Measurements from ENCODE around the gene PLEKHF1.

The PLEKHF1 gene

DNA sequence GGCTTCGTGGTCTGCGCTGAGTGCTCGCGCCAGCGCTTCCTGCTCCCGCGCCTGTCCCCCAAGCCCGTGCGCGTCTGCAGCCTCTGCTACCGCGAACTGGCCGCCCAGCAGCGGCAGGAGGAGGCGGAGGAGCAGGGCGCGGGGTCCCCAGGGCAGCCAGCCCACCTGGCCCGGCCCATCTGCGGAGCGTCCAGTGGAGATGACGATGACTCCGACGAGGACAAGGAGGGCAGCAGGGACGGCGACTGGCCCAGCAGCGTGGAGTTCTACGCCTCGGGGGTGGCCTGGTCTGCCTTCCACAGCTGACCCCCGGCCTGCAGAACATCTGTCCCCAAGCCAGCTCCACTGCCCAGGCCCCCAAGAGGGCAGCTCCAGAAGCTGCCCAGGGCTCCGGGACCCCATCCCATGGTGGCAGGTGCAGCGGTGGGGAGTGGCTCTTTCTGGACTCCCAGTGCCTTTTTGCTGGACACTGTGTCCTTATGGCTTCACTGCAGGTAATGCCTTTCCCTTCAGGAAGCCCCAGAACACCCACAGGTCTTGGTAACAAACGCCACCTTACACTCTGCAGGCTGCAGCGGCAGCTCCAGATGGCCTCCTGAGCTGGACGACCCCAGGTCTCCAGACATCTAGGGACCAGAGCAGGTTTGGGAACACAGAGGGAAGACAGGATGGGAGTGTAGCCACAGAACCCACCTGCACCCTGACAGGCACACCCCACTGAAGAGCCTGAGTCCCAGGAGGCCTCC is 9.3 kb downstream of the PLEKHF1 start:
- TF ChIP-seq, protein P1, sequence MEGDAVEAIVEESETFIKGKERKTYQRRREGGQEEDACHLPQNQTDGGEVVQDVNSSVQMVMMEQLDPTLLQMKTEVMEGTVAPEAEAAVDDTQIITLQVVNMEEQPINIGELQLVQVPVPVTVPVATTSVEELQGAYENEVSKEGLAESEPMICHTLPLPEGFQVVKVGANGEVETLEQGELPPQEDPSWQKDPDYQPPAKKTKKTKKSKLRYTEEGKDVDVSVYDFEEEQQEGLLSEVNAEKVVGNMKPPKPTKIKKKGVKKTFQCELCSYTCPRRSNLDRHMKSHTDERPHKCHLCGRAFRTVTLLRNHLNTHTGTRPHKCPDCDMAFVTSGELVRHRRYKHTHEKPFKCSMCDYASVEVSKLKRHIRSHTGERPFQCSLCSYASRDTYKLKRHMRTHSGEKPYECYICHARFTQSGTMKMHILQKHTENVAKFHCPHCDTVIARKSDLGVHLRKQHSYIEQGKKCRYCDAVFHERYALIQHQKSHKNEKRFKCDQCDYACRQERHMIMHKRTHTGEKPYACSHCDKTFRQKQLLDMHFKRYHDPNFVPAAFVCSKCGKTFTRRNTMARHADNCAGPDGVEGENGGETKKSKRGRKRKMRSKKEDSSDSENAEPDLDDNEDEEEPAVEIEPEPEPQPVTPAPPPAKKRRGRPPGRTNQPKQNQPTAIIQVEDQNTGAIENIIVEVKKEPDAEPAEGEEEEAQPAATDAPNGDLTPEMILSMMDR (IDR thresholded peaks at IDR 0.05), result no peak

- TF ChIP-seq, protein P1 (IDR thresholded peaks at IDR 0.05), result no peak
Measured at GRCh38 chr19:29675120-29675649, 9.9 kb downstream of the PLEKHF1 start.

DNA sequence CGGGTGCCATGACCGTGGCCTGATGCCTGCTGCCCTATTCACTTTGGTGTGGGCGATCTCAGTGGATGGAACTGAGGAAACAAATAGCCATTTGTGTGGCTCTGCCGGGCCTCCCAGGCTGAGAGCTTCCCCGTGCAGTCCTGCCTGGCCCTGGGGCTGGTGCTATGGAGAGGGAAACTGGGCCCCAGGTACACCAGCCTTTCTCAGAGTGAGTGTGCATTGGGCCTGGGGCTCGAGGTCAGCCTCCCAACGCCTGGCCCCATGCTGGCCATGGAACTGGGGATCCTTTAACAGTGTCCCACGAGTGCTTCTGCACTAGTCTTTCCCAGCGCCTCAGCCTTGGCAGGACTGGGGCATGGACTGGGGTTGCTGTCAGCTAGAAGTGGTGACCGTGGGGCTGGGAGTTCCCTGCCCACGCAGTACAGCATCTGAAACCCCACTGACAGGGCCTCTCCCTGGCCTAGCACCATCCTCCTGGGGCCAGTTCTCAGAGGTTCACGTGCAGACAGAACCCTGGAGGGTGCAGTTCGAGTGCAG is 10.5 kb downstream of the PLEKHF1 start:
- TF ChIP-seq, protein P1 (IDR thresholded peaks at IDR 0.05), result no peak

- TF ChIP-seq, protein P1 (IDR thresholded peaks at IDR 0.05), result no peak
Measured at GRCh38 chr19:29676586-29676985, 11.3 kb downstream of the PLEKHF1 start.

DNA sequence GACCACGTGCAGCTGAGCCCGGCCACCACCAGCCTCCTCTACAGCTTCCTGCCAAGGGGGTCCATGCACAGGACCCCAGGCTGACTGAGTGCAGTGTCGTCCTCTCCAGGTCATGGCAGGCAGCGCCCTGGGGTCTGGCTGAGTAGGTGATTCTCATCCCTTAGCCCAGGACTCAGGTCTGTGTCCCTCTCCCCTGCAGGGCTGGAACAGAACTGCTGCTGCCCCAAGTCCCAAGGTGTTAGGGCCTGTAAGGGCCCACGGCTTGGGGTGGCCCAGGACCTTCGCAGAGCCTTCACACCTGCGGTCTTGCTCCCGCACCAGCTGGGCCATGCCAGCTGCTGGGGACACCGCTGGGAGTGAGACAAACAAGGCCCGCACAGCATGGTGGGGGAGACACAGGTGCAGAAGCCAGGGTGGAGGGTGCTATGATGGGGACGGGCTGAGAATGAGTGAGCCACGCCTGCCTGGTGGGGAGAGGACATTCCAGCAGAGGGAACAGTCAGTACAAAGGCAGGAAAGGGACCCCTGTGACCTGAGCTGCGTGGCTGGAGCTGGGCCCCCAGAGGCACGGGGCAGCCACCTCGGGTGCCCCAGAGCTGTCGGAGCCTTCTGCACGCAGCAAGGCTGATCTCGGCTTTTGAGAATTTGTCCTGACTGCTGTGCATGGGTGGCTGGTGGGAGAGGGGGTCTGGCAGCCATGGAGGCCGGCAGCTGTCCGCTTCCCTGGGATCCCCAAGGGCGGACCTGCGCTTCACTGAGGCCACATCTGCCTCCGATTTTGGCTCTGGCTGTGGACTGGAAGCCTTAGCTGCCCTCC is 11.9 kb downstream of the PLEKHF1 start:
- TF ChIP-seq, protein P1 (IDR thresholded peaks at IDR 0.05), result no peak

- TF ChIP-seq, protein P1 (IDR thresholded peaks at IDR 0.05), result no peak
Measured at GRCh38 chr19:29678484-29679106, 13.3 kb downstream of the PLEKHF1 start.

- TF ChIP-seq, protein P1 (IDR thresholded peaks at IDR 0.05), result no peak
Measured at GRCh38 chr19:29679598-29680210, 14.4 kb downstream of the PLEKHF1 start.
